Vagina (tissue), 2 donors: ENCODE data around the gene CRIP3. TPM values are rescaled to one million over a fixed set of nuclear protein-coding genes. Genes with fewer than 3 reads are reported as not detected.

Experiments used
- DNase-seq, 2 donors: peaks; one replicate each; pipeline ENCODE4 v3.0.0-alpha.2; 2017; ENCODE audit errors: extremely low spot score in 2 of 2
- H3K27ac ChIP-seq: fragments of 200-600 bp; sonication (generic); one replicate; pipeline ENCODE4 v1.5.1; 2019
- H3K27me3 ChIP-seq: fragments of 200-600 bp; sonication (generic); one replicate; pipeline ENCODE4 v1.5.1; 2019
- H3K36me3 ChIP-seq, 2 donors: fragments of 200-600 bp; sonication (generic); one replicate each; pipeline ENCODE4 v1.5.1; 2017 to 2019
- H3K4me1 ChIP-seq: fragments of 200-600 bp; sonication (generic); one replicate; pipeline ENCODE4 v1.5.1; 2019
- H3K4me3 ChIP-seq, 2 donors: fragments of 200-600 bp; sonication (generic); 1 replicate in 1 of 2; 2 replicates in 1 of 2; pipeline ENCODE4 v1.5.1; 2016 to 2019
- H3K9me3 ChIP-seq: fragments of 200-600 bp; sonication (generic); one replicate; pipeline ENCODE4 v1.5.1; 2019
- POLR2A ChIP-seq, 2 donors: fragments of 450-650 bp; IDR thresholded peaks; one replicate each; pipeline ENCODE4 v1.6.1; 2017; ENCODE audit warnings: antibody characterized with exemption in 2 of 2, mild to moderate bottlenecking in 2 of 2, moderate library complexity in 2 of 2
- POLR2AphosphoS5 ChIP-seq, 2 donors: sonication (generic); formaldehyde crosslinking; IDR thresholded peaks; one replicate each; pipeline ENCODE4 v1.9.0; 2017; ENCODE audit warnings: antibody characterized with exemption in 2 of 2, mild to moderate bottlenecking in 2 of 2, low read depth in 1 of 2; ENCODE audit not compliant: insufficient read depth in 1 of 2
- intact Hi-C: fragments of 100-400 bp; cut with DNase I; formaldehyde crosslinking; loops from one replicate; pipeline ENCODE4 v1.15.1; 2023
- total RNA-seq: library from RNA; depleted of rRNA; stranded (reverse); fragments of >200 nt; gene quantifications from one replicate; pipeline ENCODE4 v1.2.3, GENCODE V29; 2016
- TF ChIP-seq, protein P1 (sequence below), 3 experiments: fragments of 450-650 bp in 2 of 3; fragments of 200-600 bp in 1 of 3; sonication (generic) in 1 of 3; IDR thresholded peaks; one replicate each; pipeline ENCODE4 v1.5.1; 2017 to 2019; ENCODE audit warnings: antibody characterized with exemption in 3 of 3, mild to moderate bottlenecking in 2 of 3, moderate library complexity in 2 of 3

Gene CRIP3
- total RNA-seq, 1 donor from 2014 or later: not detected

DNA sequence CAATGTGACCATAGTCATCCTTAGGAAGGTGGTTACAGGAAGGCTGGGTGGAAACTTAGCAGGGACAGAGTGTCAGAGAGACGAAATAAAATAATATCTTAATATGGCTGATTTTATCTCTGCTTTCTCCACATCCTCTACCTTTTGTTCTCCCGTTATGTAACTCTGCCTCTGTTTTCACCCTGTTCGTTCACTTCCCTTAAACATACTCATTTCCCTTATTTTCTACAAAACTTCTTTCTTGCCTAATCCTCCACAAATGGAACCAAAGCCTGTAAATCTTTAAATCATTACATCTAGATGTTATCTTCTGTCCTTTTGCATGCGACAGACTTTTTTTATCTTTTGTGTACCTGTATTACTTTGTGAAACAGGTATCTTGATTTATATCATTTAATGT lies 23.3 kb upstream of the CRIP3 start:
- H3K4me3 ChIP-seq: no peak overlapping the region
- H3K27me3 ChIP-seq: no peaks in the 10 kb centered on the region
- no peaks in the 10 kb centered on the region for H3K36me3 ChIP-seq
- H3K9me3 ChIP-seq: no peaks in the 10 kb centered on the region
- no peak overlapping the region for H3K27ac ChIP-seq
- intact Hi-C loops: no loop called here
- TF ChIP-seq, protein P1, sequence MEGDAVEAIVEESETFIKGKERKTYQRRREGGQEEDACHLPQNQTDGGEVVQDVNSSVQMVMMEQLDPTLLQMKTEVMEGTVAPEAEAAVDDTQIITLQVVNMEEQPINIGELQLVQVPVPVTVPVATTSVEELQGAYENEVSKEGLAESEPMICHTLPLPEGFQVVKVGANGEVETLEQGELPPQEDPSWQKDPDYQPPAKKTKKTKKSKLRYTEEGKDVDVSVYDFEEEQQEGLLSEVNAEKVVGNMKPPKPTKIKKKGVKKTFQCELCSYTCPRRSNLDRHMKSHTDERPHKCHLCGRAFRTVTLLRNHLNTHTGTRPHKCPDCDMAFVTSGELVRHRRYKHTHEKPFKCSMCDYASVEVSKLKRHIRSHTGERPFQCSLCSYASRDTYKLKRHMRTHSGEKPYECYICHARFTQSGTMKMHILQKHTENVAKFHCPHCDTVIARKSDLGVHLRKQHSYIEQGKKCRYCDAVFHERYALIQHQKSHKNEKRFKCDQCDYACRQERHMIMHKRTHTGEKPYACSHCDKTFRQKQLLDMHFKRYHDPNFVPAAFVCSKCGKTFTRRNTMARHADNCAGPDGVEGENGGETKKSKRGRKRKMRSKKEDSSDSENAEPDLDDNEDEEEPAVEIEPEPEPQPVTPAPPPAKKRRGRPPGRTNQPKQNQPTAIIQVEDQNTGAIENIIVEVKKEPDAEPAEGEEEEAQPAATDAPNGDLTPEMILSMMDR (IDR thresholded peaks at IDR 0.05): no peak
- no peak for TF ChIP-seq POLR2A (IDR thresholded peaks at IDR 0.05)
- no peak for TF ChIP-seq POLR2AphosphoS5 (IDR thresholded peaks at IDR 0.05; ENCODE audit: insufficient read depth in 1 of 2, low read depth in 1 of 2)
- H3K4me1 ChIP-seq: no peaks in the 10 kb centered on the region
- no peak for DNase-seq

GRCh38 chr6:43331470-43331869 lies 22.8 kb upstream of the CRIP3 start:
- no peak for TF ChIP-seq POLR2AphosphoS5 (IDR thresholded peaks at IDR 0.05; ENCODE audit: insufficient read depth in 1 of 2, low read depth in 1 of 2)
- TF ChIP-seq, protein P1 (IDR thresholded peaks at IDR 0.05): no peak
- TF ChIP-seq POLR2A (IDR thresholded peaks at IDR 0.05): no peak

DNA sequence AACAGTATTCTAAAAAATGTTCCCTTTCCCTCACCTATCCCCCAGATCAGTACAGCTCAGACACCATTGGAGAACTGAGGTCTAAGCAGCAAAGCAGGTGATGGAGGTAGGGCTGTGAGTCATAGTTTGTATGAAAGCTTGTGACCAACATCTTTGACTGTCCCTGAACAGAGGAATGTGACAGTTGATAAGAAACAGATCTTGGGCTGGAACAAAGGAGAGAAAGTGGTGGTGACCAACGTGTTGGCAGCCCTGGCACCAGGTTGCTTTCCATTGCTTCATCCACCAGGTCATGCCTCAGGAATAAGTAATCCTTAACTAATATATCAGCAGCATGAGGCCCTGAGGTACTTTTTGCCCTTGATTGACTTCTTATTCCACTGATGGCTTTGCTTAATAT lies 19.9 kb upstream of the CRIP3 start:
- no peak overlapping the region for H3K27ac ChIP-seq
- TF ChIP-seq POLR2AphosphoS5 (IDR thresholded peaks at IDR 0.05; ENCODE audit: insufficient read depth in 1 of 2, low read depth in 1 of 2): no peak
- intact Hi-C loops: no loop called here
- no peaks in the 10 kb centered on the region for H3K9me3 ChIP-seq
- no peak overlapping the region for H3K4me3 ChIP-seq
- H3K36me3 ChIP-seq: no peaks in the 10 kb centered on the region
- no peaks in the 10 kb centered on the region for H3K27me3 ChIP-seq
- DNase-seq: no peak
- no peaks in the 10 kb centered on the region for H3K4me1 ChIP-seq

More at GRCh38 chr6:43331470-43331869, 22.8 kb upstream of the CRIP3 start:
- intact Hi-C loops: no loop called here
- H3K9me3 ChIP-seq: no peaks in the 10 kb centered on the region
- H3K36me3 ChIP-seq: no peaks in the 10 kb centered on the region
- no peak overlapping the region for H3K4me3 ChIP-seq
- H3K4me1 ChIP-seq: no peaks in the 10 kb centered on the region
- no peak overlapping the region for H3K27ac ChIP-seq
- H3K27me3 ChIP-seq: no peaks in the 10 kb centered on the region
- DNase-seq: no peak

GRCh38 chr6:43325876-43326275 lies 17.2 kb upstream of the CRIP3 start:
- intact Hi-C loops: no loop called here
- H3K9me3 ChIP-seq: no peaks in the 10 kb centered on the region
- TF ChIP-seq POLR2AphosphoS5 (IDR thresholded peaks at IDR 0.05; ENCODE audit: insufficient read depth in 1 of 2, low read depth in 1 of 2): no peak
- TF ChIP-seq POLR2A (IDR thresholded peaks at IDR 0.05): no peak
- TF ChIP-seq, protein P1 (IDR thresholded peaks at IDR 0.05): no peak
- H3K27me3 ChIP-seq: no peaks in the 10 kb centered on the region
- H3K36me3 ChIP-seq: no peaks in the 10 kb centered on the region
- no peak overlapping the region for H3K4me3 ChIP-seq
- H3K4me1 ChIP-seq: no peaks in the 10 kb centered on the region
- H3K27ac ChIP-seq: no peak overlapping the region
- DNase-seq: no peak

DNA sequence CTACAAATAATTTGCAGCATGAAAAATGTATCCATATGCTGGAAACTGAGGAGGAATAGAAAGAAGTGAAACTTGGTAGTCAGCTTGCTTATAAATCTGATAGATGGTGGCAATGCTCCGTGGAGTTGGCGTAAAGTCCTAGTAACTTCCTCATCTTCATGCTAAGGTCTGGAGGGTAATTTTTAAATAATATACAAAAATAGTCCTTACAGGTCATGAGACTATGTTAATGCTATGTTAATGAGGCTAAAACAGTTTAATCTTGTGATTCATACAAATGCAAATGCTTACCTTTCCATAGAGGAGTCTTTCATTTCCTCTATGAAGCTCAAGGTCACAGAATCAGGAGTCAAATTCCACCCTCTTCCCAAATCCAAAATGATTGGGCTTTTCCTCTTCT lies 9.4 kb upstream of the CRIP3 start:
- Histone ChIP-seq H3K4me3 (no peak overlapping the region), H3K27ac (no peak overlapping the region), H3K27me3 (no peaks in the 10 kb centered on the region), H3K4me1 (no peaks in the 10 kb centered on the region), H3K36me3 (no peaks in the 10 kb centered on the region), H3K9me3 (no peaks in the 10 kb centered on the region)
- DNase-seq: no peak
- TF ChIP-seq, protein P1 (IDR thresholded peaks at IDR 0.05): no peak
- TF ChIP-seq POLR2A (IDR thresholded peaks at IDR 0.05) (no peak), POLR2AphosphoS5 (IDR thresholded peaks at IDR 0.05; ENCODE audit: insufficient read depth in 1 of 2, low read depth in 1 of 2) (no peak)
- intact Hi-C loops: no loop called here
